Right lobe of liver (tissue), 4 donors: ENCODE results near the gene NOC3L.

ENCODE experiments used
- POLR2A ChIP-seq: fragments of 450-650 bp; IDR thresholded peaks from one replicate; pipeline ENCODE4 v1.6.1; 2017; ENCODE audit warnings: antibody characterized with exemption, mild to moderate bottlenecking
- TF ChIP-seq, protein P1 (sequence below), 4 donors: fragments of 200-600 bp in 3 of 4; fragments of 450-650 bp in 1 of 4; IDR thresholded peaks; one replicate each; pipeline versions ENCODE4 v1.5.1 to v1.8.0; 2016 to 2022; ENCODE audit warnings: antibody characterized with exemption in 4 of 4, mild to moderate bottlenecking in 2 of 4
- donor health status: DM: no; HTN: no; CAD: no.
- donor health status: DM: no; HTN: no; CAD: no.
- donor health status: DM: no; HTN: yes; CAD: no.

GRCh38 chr10:94315975-94316464 is 46.7 kb downstream of the NOC3L start:
- TF ChIP-seq, protein P1, sequence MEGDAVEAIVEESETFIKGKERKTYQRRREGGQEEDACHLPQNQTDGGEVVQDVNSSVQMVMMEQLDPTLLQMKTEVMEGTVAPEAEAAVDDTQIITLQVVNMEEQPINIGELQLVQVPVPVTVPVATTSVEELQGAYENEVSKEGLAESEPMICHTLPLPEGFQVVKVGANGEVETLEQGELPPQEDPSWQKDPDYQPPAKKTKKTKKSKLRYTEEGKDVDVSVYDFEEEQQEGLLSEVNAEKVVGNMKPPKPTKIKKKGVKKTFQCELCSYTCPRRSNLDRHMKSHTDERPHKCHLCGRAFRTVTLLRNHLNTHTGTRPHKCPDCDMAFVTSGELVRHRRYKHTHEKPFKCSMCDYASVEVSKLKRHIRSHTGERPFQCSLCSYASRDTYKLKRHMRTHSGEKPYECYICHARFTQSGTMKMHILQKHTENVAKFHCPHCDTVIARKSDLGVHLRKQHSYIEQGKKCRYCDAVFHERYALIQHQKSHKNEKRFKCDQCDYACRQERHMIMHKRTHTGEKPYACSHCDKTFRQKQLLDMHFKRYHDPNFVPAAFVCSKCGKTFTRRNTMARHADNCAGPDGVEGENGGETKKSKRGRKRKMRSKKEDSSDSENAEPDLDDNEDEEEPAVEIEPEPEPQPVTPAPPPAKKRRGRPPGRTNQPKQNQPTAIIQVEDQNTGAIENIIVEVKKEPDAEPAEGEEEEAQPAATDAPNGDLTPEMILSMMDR (IDR thresholded peaks at IDR 0.05), result no peak
- no peak for TF ChIP-seq POLR2A
